ENCODE data around the gene CD40LG.

The CD40LG gene

GRCh38 chrX:136647677-136648360, at the start of gene CD40LG:
Gene CD40LG (plus strand): TSS chrX:136648158. CDS start chrX:136648249, 91 bp downstream.
- no peak for DNase-seq

GRCh38 chrX:136598631-136599030, 49.3 kb upstream of the CD40LG start:
- DNase-seq, result no peak

- DNase-seq, result no peak
Measured at GRCh38 chrX:136600059-136600458, 47.9 kb upstream of the CD40LG start.

GRCh38 chrX:136607236-136607635, 40.7 kb upstream of the CD40LG start:
- no peak for DNase-seq

GRCh38 chrX:136608295-136608933, 39.5 kb upstream of the CD40LG start:
- peak in 1 of 2 donors; percentile 13 for DNase-seq

- no peak for DNase-seq
Measured at GRCh38 chrX:136616987-136617685, 30.8 kb upstream of the CD40LG start.

GRCh38 chrX:136619899-136620505, 28.0 kb upstream of the CD40LG start:
- DNase-seq, result no peak

- DNase-seq, result no peak
Measured at GRCh38 chrX:136620780-136621179, 27.2 kb upstream of the CD40LG start.

GRCh38 chrX:136622568-136622967, 25.4 kb upstream of the CD40LG start:
- DNase-seq, result no peak

- no peak for DNase-seq
Measured at GRCh38 chrX:136623396-136623795, 24.6 kb upstream of the CD40LG start.

- DNase-seq, result no peak
Measured at GRCh38 chrX:136625246-136625645, 22.7 kb upstream of the CD40LG start.

- DNase-seq, result no peak
Measured at GRCh38 chrX:136626237-136626636, 21.7 kb upstream of the CD40LG start.

- DNase-seq, result no peak
Measured at GRCh38 chrX:136626891-136627290, 21.1 kb upstream of the CD40LG start.

- DNase-seq, result no peak
Measured at GRCh38 chrX:136627409-136627808, 20.5 kb upstream of the CD40LG start.

- DNase-seq, result no peak
Measured at GRCh38 chrX:136629084-136629750, 18.7 kb upstream of the CD40LG start.

- no peak for DNase-seq
Measured at GRCh38 chrX:136630881-136631280, 17.1 kb upstream of the CD40LG start.

GRCh38 chrX:136635235-136635634, 12.7 kb upstream of the CD40LG start:
- no peak for DNase-seq

- DNase-seq, result no peak
Measured at GRCh38 chrX:136636121-136636520, 11.8 kb upstream of the CD40LG start.

GRCh38 chrX:136639506-136640176, 8.3 kb upstream of the CD40LG start:
- no peak for DNase-seq

- DNase-seq, result peak in 1 of 2 donors; percentile 6
Measured at GRCh38 chrX:136643243-136643642, 4.7 kb upstream of the CD40LG start.

GRCh38 chrX:136646602-136647239, 1.2 kb upstream of the CD40LG start:
- DNase-seq, result no peak

- DNase-seq, result no peak
Measured at GRCh38 chrX:136650811-136651210, 2.9 kb downstream of the CD40LG start.

Data from inflammatory macrophage treated with lipopolysaccharide for 1 hour (primary cell).